ENCODE measurements around the gene SLC35B1. TPM values are rescaled to one million over a fixed set of nuclear protein-coding genes. Genes with fewer than 3 reads are reported as not detected.

SLC35B1 gene
- total RNA-seq, 4 donors from 2014 or later = 32.4 to 68.5 (median 36.2) TPM

GRCh38 chr17:49688848-49689247, 18.9 kb downstream of the SLC35B1 start:
- TF ChIP-seq CTCF (IDR thresholded peaks at IDR 0.05) (no peak), POLR2A (IDR thresholded peaks at IDR 0.05) (no peak)
- Histone ChIP-seq H3K4me3 (no peak overlapping the region), H3K4me1 (peaks cover 0 to 35% (median 17%) of the 10 kb centered on the region in 3 donors), H3K36me3 (no peaks in the 10 kb centered on the region), H3K27me3 (no peaks in the 10 kb centered on the region), H3K9me3 (no peaks in the 10 kb centered on the region), H3K27ac (peak overlapping the region; percentile 21 to 85 (median 63))
- intact Hi-C loops (cut with DNase I) = no loop called here
- DNase-seq = no peak
- WGBS, 2 donors = 76 to 85% methylated on average over 4 of the region's 4 CpGs

- Histone ChIP-seq H3K36me3 (no peaks in the 10 kb centered on the region), H3K4me3 (no peak overlapping the region), H3K27me3 (no peaks in the 10 kb centered on the region), H3K27ac (peak overlapping the region; percentile 21 to 85 (median 63)), H3K4me1 (peaks cover 0 to 35% (median 17%) of the 10 kb centered on the region in 3 donors), H3K9me3 (no peaks in the 10 kb centered on the region)
- 68 to 74% methylated on average over 9 to 10 of the region's 10 CpGs for WGBS, 2 donors
- TF ChIP-seq POLR2A (IDR thresholded peaks at IDR 0.05) (peak in 1 of 4 donors; percentile 22), CTCF (IDR thresholded peaks at IDR 0.05) (no peak)
- intact Hi-C loops (cut with DNase I) = no loop called here
- DNase-seq = no peak
Observed at GRCh38 chr17:49687878-49688491, 19.8 kb downstream of the SLC35B1 start.

- Histone ChIP-seq H3K27ac (peak overlapping the region in 2 of 4 donors; percentile 5 to 42), H3K4me3 (no peak overlapping the region), H3K4me1 (peaks cover 0 to 15% (median 6%) of the 10 kb centered on the region in 3 donors), H3K27me3 (no peaks in the 10 kb centered on the region), H3K9me3 (no peaks in the 10 kb centered on the region), H3K36me3 (no peaks in the 10 kb centered on the region)
- WGBS, 2 donors = 55 to 64% methylated on average over 8 to 9 of the region's 9 CpGs
- TF ChIP-seq CTCF (IDR thresholded peaks at IDR 0.05) (no peak), POLR2A (IDR thresholded peaks at IDR 0.05) (no peak)
- no peak for DNase-seq
- intact Hi-C loops (cut with DNase I) = no loop called here
Observed at GRCh38 chr17:49681106-49681979, 26.4 kb downstream of the SLC35B1 start.

GRCh38 chr17:49680314-49680713, 27.4 kb downstream of the SLC35B1 start:
- intact Hi-C loops (cut with DNase I) = no loop called here
- TF ChIP-seq CTCF (IDR thresholded peaks at IDR 0.05) (no peak), POLR2A (IDR thresholded peaks at IDR 0.05) (no peak)
- H3K4me1 ChIP-seq = peaks cover 0 to 25% (median 17%) of the 10 kb centered on the region in 3 donors
- H3K27me3 ChIP-seq = no peaks in the 10 kb centered on the region
- no peak overlapping the region for H3K4me3 ChIP-seq
- no peaks in the 10 kb centered on the region for H3K36me3 ChIP-seq
- 61 to 63% methylated on average over 6 of the region's 6 CpGs for WGBS, 2 donors
- H3K27ac ChIP-seq = no peak overlapping the region
- no peak for DNase-seq
- no peaks in the 10 kb centered on the region for H3K9me3 ChIP-seq

Data from esophagus squamous epithelium (tissue), 5 donors.